H1 (cell line): Measurements from ENCODE around the gene THBS1. TPM values are rescaled to one million over a fixed set of nuclear protein-coding genes. Genes with fewer than 3 reads are reported as not detected.

ENCODE experiments used
- CTCF ChIA-PET: fragments of 300-600 bp; sonication (Branson Sonifier 250); formaldehyde crosslinking; loops from one replicate; lab custom pipeline; 2021; ENCODE audit not compliant: partially characterized antibody; lab: Charles Lee
- POLR2A ChIA-PET: fragments of 300-600 bp; sonication (Branson Sonifier 250); formaldehyde crosslinking; loops from one replicate; lab custom pipeline; 2021; ENCODE audit warnings: inconsistent platforms; ENCODE audit not compliant: partially characterized antibody; lab: Charles Lee
- DNase-seq, 2 experiments: peaks; one replicate each; pipeline versions ENCODE4 v3.0.0 to v3.0.0-alpha.2; 2010 to 2022; ENCODE audit warnings: low spot score in 2 of 2, low read depth in 1 of 2, mixed read lengths in 1 of 2
- FAIRE-seq: peaks from 2 replicates; lab custom pipeline; 2011; peaks lifted over from hg19 to GRCh38; lab: Jason Lieb, UNC
- H2AFZ ChIP-seq: 2 replicates; pipeline ENCODE4 v1.8.1; 2012; ENCODE audit warnings: low read length, inconsistent platforms
- H2AK5ac ChIP-seq: 2 replicates; pipeline ENCODE4 v1.6.1; 2013; ENCODE audit warnings: low read depth, low read length
- H2BK120ac ChIP-seq: replicated peaks from 2 replicates; pipeline ENCODE3; 2013; ENCODE audit warnings: low read depth, low read length, inconsistent platforms
- H2BK12ac ChIP-seq: 2 replicates; pipeline ENCODE4 v1.6.1; 2013; ENCODE audit warnings: low read depth, low read length
- H2BK15ac ChIP-seq: 2 replicates; pipeline ENCODE4 v1.6.1; 2013; ENCODE audit warnings: low read length
- H2BK20ac ChIP-seq: 2 replicates; pipeline ENCODE4 v1.6.1; 2013; ENCODE audit warnings: low read length
- H2BK5ac ChIP-seq: 2 replicates; pipeline ENCODE4 v1.6.1; 2013; ENCODE audit warnings: low read depth, low read length
- H3K14ac ChIP-seq: 2 replicates; pipeline ENCODE4 v1.6.1; 2013; ENCODE audit warnings: inconsistent platforms; ENCODE audit not compliant: insufficient read length
- H3K18ac ChIP-seq: 2 replicates; pipeline ENCODE4 v1.6.1; 2013; ENCODE audit warnings: low read length; ENCODE audit errors: extremely low read depth
- H3K23ac ChIP-seq: 2 replicates; pipeline ENCODE4 v1.6.1; 2013; ENCODE audit warnings: inconsistent platforms; ENCODE audit not compliant: insufficient read length
- H3K23me2 ChIP-seq: 2 replicates; pipeline ENCODE4 v1.6.1; 2013; ENCODE audit warnings: low read depth, low read length
- H3K27ac ChIP-seq: 2 replicates; pipeline ENCODE4 v1.6.1; 2011; ENCODE audit warnings: low read depth, low read length, inconsistent platforms
- H3K27me3 ChIP-seq, 4 experiments: replicated peaks in 1 of 4; 1 replicate in 1 of 4; 2 replicates in 3 of 4; pipeline versions ENCODE4 v1.6.1 to v1.8.1; 2011 to 2013; ENCODE audit warnings: low read length in 3 of 4, mild to moderate bottlenecking in 3 of 4, inconsistent platforms in 2 of 4, mixed read lengths in 2 of 4, moderate library complexity in 1 of 4; ENCODE audit not compliant: control insufficient read depth in 3 of 4, insufficient read depth in 3 of 4; ENCODE audit errors: extremely low read depth in 1 of 4
- H3K36me3 ChIP-seq, 4 experiments: 2 replicates each; pipeline versions ENCODE4 v1.6.1 to v1.8.1; 2011 to 2013; ENCODE audit warnings: mild to moderate bottlenecking in 4 of 4, low read length in 3 of 4, moderate library complexity in 2 of 4, control low read depth in 1 of 4, inconsistent platforms in 1 of 4; ENCODE audit not compliant: insufficient read depth in 4 of 4, control insufficient read depth in 2 of 4
- H3K4ac ChIP-seq: replicated peaks from 2 replicates; pipeline ENCODE3; 2013; ENCODE audit warnings: low read length, low read depth, mixed read lengths, inconsistent platforms; ENCODE audit not compliant: insufficient read length
- H3K4me1 ChIP-seq, 4 experiments: replicated peaks in 1 of 4; 1 replicate in 1 of 4; 2 replicates in 3 of 4; pipeline versions ENCODE4 v1.6.1 to v1.8.1; 2011 to 2013; ENCODE audit warnings: low read length in 3 of 4, inconsistent platforms in 2 of 4, mixed read lengths in 1 of 4; ENCODE audit not compliant: insufficient read depth in 4 of 4, control insufficient read depth in 3 of 4
- H3K4me2 ChIP-seq, 2 experiments: 2 replicates each; pipeline versions ENCODE4 v1.6.1 to v1.8.1; 2011 to 2013; ENCODE audit warnings: low read depth in 2 of 2, low read length in 2 of 2, control low read depth in 1 of 2, inconsistent platforms in 1 of 2, mild to moderate bottlenecking in 1 of 2; ENCODE audit not compliant: insufficient read depth in 1 of 2
- H3K4me3 ChIP-seq, 4 experiments: fragments of 200-600, 300-600 bp in 1 of 4; sonication (generic), shearing (Covaris generic), sonication (Bioruptor Twin) in 1 of 4; 2 replicates each; pipeline versions ENCODE4 v1.5.1 to v1.8.1; 2011 to 2016; ENCODE audit warnings: low read length in 4 of 4, low read depth in 3 of 4, control low read depth in 2 of 4, inconsistent platforms in 2 of 4, mild to moderate bottlenecking in 2 of 4, mixed read lengths in 1 of 4, moderate library complexity in 1 of 4; ENCODE audit not compliant: insufficient read depth in 2 of 4; ENCODE audit errors: extremely low read depth in 1 of 4
- H3K56ac ChIP-seq: replicated peaks from 2 replicates; pipeline ENCODE3; 2013; ENCODE audit warnings: low read depth, mild to moderate bottlenecking, mixed read lengths, low read length, inconsistent platforms; ENCODE audit not compliant: insufficient read length
- H3K79me1 ChIP-seq: 2 replicates; pipeline ENCODE4 v1.6.1; 2013; ENCODE audit warnings: low read depth, low read length, control low read depth
- H3K79me2 ChIP-seq, 2 experiments: 2 replicates each; pipeline versions ENCODE4 v1.6.1 to v1.8.1; 2012 to 2013; ENCODE audit warnings: low read length in 2 of 2, mild to moderate bottlenecking in 2 of 2, inconsistent platforms in 1 of 2; ENCODE audit not compliant: insufficient read depth in 2 of 2, control insufficient read depth in 1 of 2
- H3K9ac ChIP-seq, 4 experiments: replicated peaks in 1 of 4; 1 replicate in 1 of 4; 2 replicates in 3 of 4; pipeline versions ENCODE4 v1.6.1 to v1.8.1; 2011 to 2013; ENCODE audit warnings: low read depth in 3 of 4, low read length in 3 of 4, control low read depth in 2 of 4, mild to moderate bottlenecking in 2 of 4, moderate library complexity in 2 of 4, inconsistent platforms in 1 of 4; ENCODE audit errors: extremely low read depth in 1 of 4
- H3K9me3 ChIP-seq, 2 experiments: 2 replicates each; pipeline versions ENCODE4 v1.6.1 to v1.8.1; 2012 to 2013; ENCODE audit warnings: mild to moderate bottlenecking in 2 of 2, moderate library complexity in 2 of 2, control low read depth in 1 of 2, inconsistent platforms in 1 of 2, low read depth in 1 of 2, low read length in 1 of 2, mixed read lengths in 1 of 2; ENCODE audit not compliant: insufficient read depth in 2 of 2
- H4K20me1 ChIP-seq, 2 experiments: replicated peaks in 1 of 2; 2 replicates each; pipeline versions ENCODE3 to v1.8.1; 2011 to 2013; ENCODE audit warnings: inconsistent platforms in 2 of 2, low read length in 2 of 2, mild to moderate bottlenecking in 1 of 2; ENCODE audit not compliant: insufficient read depth in 2 of 2, control insufficient read depth in 1 of 2
- H4K5ac ChIP-seq: 2 replicates; pipeline ENCODE4 v1.6.1; 2013; ENCODE audit warnings: low read length, low read depth, mixed read lengths, inconsistent platforms; ENCODE audit not compliant: insufficient read length
- H4K8ac ChIP-seq: 2 replicates; pipeline ENCODE4 v1.8.0; 2013; ENCODE audit warnings: mild to moderate bottlenecking, moderate library complexity, low read length, inconsistent platforms; ENCODE audit not compliant: insufficient read depth; ENCODE audit errors: extremely low read depth
- H4K91ac ChIP-seq: replicated peaks from 2 replicates; pipeline ENCODE3; 2013; ENCODE audit warnings: low read length, mixed read lengths, inconsistent platforms; ENCODE audit not compliant: insufficient read length
- ATF2 ChIP-seq: IDR thresholded peaks from 2 replicates; pipeline ENCODE4 v1.6.1; 2012; ENCODE audit warnings: low read length, inconsistent platforms
- EZH2 ChIP-seq: fragments of 200-600 bp; sonication (generic); IDR thresholded peaks from 2 replicates; pipeline ENCODE4 v1.7.1; 2012; ENCODE audit warnings: low read depth, mild to moderate bottlenecking, moderate library complexity, low read length, inconsistent platforms; ENCODE audit not compliant: severe bottlenecking
- JUN ChIP-seq: IDR thresholded peaks from 2 replicates; pipeline ENCODE4 v1.6.1; 2011; ENCODE audit warnings: low read depth, mild to moderate bottlenecking, improper control_type of control experiment, low read length
- KDM5A ChIP-seq: fragments of 200-600 bp; IDR thresholded peaks from 2 replicates; pipeline ENCODE4 v1.7.1; 2012; ENCODE audit warnings: mild to moderate bottlenecking, low read length, inconsistent platforms, mixed read lengths
- NANOG ChIP-seq: IDR thresholded peaks from 2 replicates; pipeline ENCODE4 v1.6.1; 2011; ENCODE audit warnings: low read length, low read depth, mild to moderate bottlenecking, inconsistent platforms; ENCODE audit not compliant: insufficient read depth, poor library complexity, severe bottlenecking
- POU5F1 ChIP-seq: IDR thresholded peaks from 2 replicates; pipeline ENCODE4 v1.6.1; 2011; ENCODE audit warnings: low read depth, mild to moderate bottlenecking, low read length, moderate library complexity
- WGBS, 2 experiments: shearing (Covaris generic) in 1 of 2; methylation state at CpG; one replicate each; pipeline versions ENCODE4 v1.1.6 to v1.1.7; 2013 to 2015; ENCODE audit warnings: low lambda C conversion rate in 2 of 2, mixed read lengths in 2 of 2, inconsistent platforms in 1 of 2, low coverage in 1 of 2, missing lambda C conversion rate in 1 of 2; ENCODE audit not compliant: insufficient replicate concordance in 2 of 2, insufficient coverage in 1 of 2, insufficient read length in 1 of 2; ENCODE audit errors: extremely low coverage in 1 of 2, missing lambda C conversion rate in 1 of 2; 5-methylcytosine and 5-hydroxymethylcytosine counted together
- polyA plus RNA-seq, 7 experiments: library from polyadenylated mRNA; depleted of rRNA in 3 of 7; stranded (reverse) in 5 of 7; unstranded in 2 of 7; fragments of >200 nt in 5 of 7; fragments of 200-250 nt in 2 of 7; gene quantifications; 1 replicate in 5 of 7; 2 replicates in 1 of 7; 4 replicates in 1 of 7; pipeline versions ENCODE4 v1.2.1 to v1.2.3, GENCODE V29; 2011 to 2013; ENCODE audit warnings: missing spikeins in 2 of 7, mixed read lengths in 2 of 7
- total RNA-seq: library from RNA; stranded (reverse); fragmentation: NEBNext Ultra II Directional; extraction: Animal tissue kit (Norgen Biotek cat#: 25700); gene quantifications from 2 replicates; pipeline ENCODE4 v1.2.1, GENCODE V29; 2021

Gene THBS1
- total and polyA plus RNA-seq, 2 of the 8 experiments (the other 6 are each of a cell fraction or from before 2014, with no cell fraction given), result 10.3 to 63.3 TPM

GRCh38 chr15:39556461-39556860, 24.4 kb upstream of the THBS1 start:
- H3K9ac ChIP-seq, result no peak overlapping the region
- H2AK5ac ChIP-seq, result no peak overlapping the region
- no peaks in the 10 kb centered on the region for H4K20me1 ChIP-seq
- ChIA-PET CTCF (interaction anchor here (1.1 to 4.8 kb wide), 3 partner anchors 13 to 25 kb away, joined by 3 to 21 read pairs (median 5); no protein-coding TSS in a partner anchor), POLR2A (interaction anchor here (1.7 to 2.2 kb wide), 2 partner anchors 24 to 25 kb away, joined by 5 to 13 read pairs; partner anchors contain the start of gene THBS1)
- no peak overlapping the region for H3K4me2 ChIP-seq
- H3K9me3 ChIP-seq, result no peaks in the 10 kb centered on the region
- no peak overlapping the region for H3K23ac ChIP-seq
- no peaks in the 10 kb centered on the region for H3K23me2 ChIP-seq
- H2BK5ac ChIP-seq, result no peak overlapping the region
- no peak for FAIRE-seq
- WGBS, 2 experiments, result 85% methylated on average over 7 of the region's 7 CpGs; no CpG with 5 or more reads in 1 of the 2 experiments
- H3K14ac ChIP-seq, result no peak overlapping the region
- H3K36me3 ChIP-seq, result no peaks in the 10 kb centered on the region
- no peak overlapping the region for H3K4me3 ChIP-seq
- no peak overlapping the region for H2BK12ac ChIP-seq
- no peaks in the 10 kb centered on the region for H3K27me3 ChIP-seq
- H3K4ac ChIP-seq, result no peak overlapping the region
- no peak overlapping the region for H4K5ac ChIP-seq
- H3K79me2 ChIP-seq, result no peaks in the 10 kb centered on the region
- no peak overlapping the region for H3K56ac ChIP-seq
- no peak overlapping the region for H4K91ac ChIP-seq
- H3K4me1 ChIP-seq, result peaks cover 0 to 5% (median 0%) of the 10 kb centered on the region in 4 experiments; a peak in 1 of 7 replicates
- no peak overlapping the region for H2BK120ac ChIP-seq
- H3K79me1 ChIP-seq, result no peaks in the 10 kb centered on the region
- H2BK15ac ChIP-seq, result no peak overlapping the region
- H2BK20ac ChIP-seq, result no peak overlapping the region
- H4K8ac ChIP-seq, result no peak overlapping the region
- no peak overlapping the region for H3K18ac ChIP-seq
- no peak overlapping the region for H3K27ac ChIP-seq
- TF ChIP-seq ATF2, result no peak
- TF ChIP-seq JUN, result no peak
- no peak for TF ChIP-seq KDM5A
- no peak for TF ChIP-seq NANOG
- no peak for TF ChIP-seq POU5F1
- no peak for TF ChIP-seq EZH2
- no peak overlapping the region for H2AFZ ChIP-seq
- DNase-seq, result no peak
